AML-193 (cell line): ENCODE data around the gene PERCC1.

Source experiments
- DNase-seq, 2 experiments: peaks; one replicate each; lab custom pipeline; 2025; lab: John Stamatoyannopoulos, UW

PERCC1 gene

GRCh38 chr16:1412847-1413246, 18.0 kb upstream of the PERCC1 start:
- DNase-seq: no peak

- peak; percentile 37 to 48 for DNase-seq
Observed at GRCh38 chr16:1413684-1414531, 17.0 kb upstream of the PERCC1 start.

GRCh38 chr16:1414532-1415260, 16.2 kb upstream of the PERCC1 start, which contains the start of gene UNKL:
Gene UNKL, minus strand, starts transcription at chr16:1414704. Its CDS starts 13 bp downstream, at chr16:1414691.
- DNase-seq: peak; percentile 12 to 32

DNA sequence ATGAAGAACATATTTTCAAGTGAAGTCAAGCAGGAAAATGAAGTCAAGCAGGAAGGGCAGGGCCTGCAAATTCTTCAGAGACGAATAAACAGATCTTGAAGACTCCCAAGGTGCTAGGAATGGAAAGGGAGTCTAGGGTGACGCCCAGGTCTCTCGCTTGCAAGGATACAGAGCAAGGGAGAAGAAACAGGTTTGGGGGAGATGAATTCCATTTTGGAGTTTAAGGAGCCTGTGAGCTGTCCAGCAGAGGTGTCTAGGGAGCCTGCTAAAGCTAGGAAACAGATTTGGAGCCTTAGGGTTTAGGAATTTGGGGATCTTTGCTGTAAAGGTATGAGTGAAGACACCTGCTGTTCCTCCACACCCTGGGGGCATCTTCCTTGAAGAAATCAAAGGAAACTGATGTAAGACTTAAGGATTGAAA, 14.3 kb upstream of the PERCC1 start:
- DNase-seq: no peak

DNA sequence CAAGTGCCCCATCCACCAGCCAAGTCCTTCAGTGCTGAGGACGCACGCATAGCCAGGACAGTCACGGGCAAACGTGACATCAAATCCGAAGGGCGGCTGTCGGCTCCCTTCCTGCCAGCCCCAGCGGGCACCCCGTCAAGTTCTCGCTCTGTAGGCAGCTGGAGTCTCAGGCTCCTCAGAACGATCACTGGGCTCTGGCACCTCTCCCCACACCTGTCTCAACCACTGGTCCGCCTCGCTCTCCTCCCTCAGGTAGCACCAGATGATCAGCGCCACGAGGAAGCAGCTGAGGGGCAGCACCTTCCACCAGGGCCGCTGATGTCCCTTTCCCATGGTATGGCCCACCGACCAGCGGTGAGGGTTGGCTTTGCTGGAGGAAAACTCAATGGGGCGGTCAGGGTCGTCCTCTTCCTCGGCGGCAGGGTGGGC, 10.8 kb upstream of the PERCC1 start:
- no peak for DNase-seq

DNA sequence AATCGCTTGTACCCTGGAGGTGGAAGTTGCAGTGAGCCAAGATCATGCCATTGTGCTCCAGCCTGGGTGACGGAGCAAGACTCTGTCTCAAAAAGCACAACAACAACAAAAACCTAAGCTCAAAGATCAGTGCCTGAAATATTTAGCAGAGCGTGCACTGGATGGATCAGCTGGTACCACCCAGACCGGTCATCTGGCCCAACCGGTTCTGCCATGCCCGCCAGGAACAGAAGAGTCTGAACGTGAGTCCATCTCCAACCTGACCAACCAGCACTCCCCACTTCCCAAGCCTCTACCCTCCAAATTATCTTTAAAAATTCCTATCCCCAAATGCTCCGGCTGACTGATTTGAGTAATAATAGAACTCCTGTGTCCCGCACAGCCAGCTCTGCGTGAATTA, 8.8 kb upstream of the PERCC1 start:
- no peak for DNase-seq

GRCh38 chr16:1424028-1424427, 6.8 kb upstream of the PERCC1 start:
- no peak for DNase-seq

DNA sequence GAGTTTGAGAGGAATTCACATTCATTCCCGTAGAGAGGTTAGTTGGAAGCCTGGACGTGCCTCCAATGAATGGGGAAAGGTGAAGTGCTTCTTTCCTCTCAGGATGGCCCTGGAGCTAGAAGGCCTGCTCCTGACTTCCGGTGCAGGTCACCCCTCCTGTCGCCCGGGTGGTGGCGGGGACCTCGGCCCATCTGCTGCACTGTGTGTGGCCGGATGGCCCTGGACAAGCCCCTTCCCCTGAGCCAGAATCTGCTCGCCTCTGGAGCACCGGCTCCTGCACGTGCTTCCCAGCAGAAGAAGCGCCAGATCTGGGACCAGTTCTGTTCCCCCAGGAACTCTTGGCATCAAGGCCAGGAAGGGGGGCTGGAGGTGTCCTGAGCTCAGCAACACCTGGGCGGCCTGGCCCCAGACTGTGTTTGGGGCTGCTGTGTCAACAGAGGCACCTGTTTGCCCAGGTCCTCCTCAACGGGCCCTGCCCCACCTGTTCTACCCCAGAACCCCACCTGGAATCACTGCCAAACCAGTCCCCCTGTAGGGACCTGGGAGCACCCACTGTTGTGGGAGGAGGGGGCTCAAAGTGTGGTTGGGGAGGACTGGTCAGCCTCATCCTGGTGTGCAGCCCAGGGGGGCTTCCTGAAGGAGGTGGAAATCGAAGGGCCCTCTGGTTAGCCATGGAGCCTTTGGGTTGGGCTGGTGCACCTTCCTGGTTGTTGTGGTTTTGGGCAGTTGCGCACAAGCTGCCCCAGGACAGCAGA, 5.1 kb upstream of the PERCC1 start:
- no peak for DNase-seq

- DNase-seq: no peak
Observed at GRCh38 chr16:1426734-1427471, 4.0 kb upstream of the PERCC1 start.

- no peak for DNase-seq
Observed at GRCh38 chr16:1427473-1428461, 3.1 kb upstream of the PERCC1 start.

DNA sequence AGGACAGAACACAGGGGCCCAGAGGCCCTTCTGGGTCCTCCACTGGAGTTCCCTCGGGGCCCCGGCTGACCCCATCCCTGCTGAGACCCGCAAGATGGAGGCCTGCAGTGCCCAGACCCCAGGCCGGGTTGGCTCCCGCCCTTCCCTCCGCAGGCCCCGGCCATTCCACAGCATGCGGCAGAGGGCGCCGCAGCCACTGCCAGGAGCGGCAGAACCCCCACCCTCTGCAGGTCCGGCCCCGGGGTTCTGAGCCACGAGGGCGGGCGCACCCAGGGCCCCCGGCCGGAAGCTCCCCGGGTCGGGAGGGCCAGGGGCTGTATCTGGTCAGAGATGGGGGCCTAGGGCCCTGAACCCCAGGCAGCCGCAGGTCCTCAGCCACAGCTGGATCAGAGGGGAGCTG, 2.4 kb upstream of the PERCC1 start:
- DNase-seq: peak in 1 of 2 experiments; percentile 21

DNA sequence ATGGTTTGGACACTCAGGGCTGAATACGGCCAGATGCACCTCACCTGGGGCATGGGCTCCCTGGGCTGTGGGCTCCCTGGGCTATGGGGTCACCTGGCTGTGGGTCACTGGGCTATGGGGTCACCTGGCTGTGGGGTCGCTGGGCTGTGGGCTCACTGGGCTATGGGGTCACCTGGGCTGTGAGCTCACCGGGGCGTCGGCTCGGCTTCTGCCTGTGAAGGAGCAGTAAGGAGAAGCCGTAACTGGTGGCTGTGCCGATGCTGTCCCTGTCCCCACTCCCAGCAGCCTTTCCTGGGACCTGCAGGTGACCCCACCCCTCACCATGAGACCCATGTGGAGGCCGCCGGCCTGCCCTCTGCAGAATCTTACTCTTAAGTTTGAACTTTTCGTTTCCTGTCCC, 1.9 kb upstream of the PERCC1 start:
- no peak for DNase-seq

- no peak for DNase-seq
Observed at GRCh38 chr16:1429631-1430030, 1.2 kb upstream of the PERCC1 start.

GRCh38 chr16:1430214-1430758, 592 bp upstream of the PERCC1 start:
- DNase-seq: no peak

DNA sequence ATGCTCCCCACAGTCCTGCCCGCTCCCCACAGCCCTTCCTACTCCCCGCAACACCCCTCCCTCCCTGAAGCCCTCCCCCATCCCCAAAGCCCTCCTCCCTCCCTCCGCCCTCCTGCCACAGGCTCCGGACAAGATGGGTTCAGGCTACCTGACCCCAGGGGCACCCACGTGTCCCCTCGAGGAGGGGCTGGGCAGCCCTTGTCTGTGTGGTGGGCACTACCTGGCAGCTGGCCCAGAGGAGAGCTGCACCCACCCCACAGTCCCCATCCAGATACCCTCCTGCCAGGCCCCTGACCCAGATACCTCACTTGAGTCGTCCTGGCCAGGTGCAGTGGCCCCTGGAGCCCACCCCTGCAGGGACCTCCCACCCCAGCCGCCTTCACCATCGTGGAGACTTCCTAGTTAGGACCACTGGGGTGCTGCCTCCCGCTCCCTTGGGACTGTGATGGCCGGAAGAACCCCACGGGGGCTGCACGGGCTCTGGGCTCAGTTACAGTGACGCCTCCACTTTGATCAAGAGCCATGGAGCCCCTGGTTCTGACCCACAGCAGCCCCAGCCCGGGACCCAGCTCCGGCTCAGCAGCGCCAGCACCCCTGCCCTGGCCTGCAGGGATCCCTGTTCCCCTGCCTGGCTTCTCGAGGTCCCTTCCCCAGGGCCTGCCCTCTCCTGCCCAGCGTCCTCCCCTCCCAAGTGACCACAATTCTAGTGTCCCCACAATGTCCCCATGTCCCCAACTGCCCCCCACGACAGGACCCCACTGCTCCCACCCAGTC, 806 bp downstream of the PERCC1 start:
- DNase-seq: no peak

DNA sequence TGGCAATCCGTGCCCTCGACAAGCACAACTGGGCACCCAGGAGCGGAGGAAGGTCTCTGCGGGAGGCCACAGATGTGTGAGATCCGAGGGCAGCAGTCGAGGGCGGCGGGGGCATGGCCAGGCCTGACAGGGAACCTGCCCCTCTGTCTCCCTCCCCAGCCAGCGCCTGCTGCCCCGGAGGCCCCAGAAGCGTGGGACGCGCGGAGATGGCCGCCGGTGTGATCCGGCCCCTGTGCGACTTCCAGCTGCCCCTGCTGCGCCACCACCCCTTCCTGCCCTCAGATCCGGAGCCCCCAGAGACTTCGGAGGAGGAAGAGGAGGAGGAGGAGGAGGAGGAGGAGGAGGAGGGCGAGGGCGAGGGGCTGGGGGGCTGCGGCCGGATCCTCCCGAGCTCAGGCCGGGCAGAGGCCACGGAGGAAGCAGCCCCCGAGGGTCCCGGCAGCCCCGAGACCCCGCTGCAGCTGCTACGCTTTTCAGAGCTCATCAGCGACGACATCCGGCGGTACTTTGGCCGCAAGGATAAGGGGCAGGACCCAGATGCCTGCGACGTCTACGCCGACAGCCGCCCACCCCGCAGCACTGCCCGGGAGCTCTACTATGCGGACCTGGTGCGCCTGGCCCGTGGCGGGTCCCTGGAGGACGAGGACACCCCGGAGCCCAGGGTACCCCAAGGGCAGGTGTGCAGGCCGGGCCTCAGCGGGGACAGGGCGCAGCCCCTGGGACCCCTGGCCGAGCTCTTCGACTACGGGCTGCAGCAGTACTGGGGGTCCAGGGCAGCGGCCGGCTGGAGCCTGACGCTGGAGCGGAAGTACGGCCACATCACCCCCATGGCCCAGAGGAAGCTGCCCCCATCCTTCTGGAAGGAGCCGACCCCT, 1.7 kb downstream of the PERCC1 start:
- no peak for DNase-seq

- DNase-seq: no peak
Observed at GRCh38 chr16:1433263-1433560, 2.3 kb downstream of the PERCC1 start.

GRCh38 chr16:1433756-1434155, 2.9 kb downstream of the PERCC1 start:
- DNase-seq: no peak
